ENCODE measurements around the gene FADS1.

GRCh38 chr11:61771195-61771894 lies 45.5 kb downstream of the FADS1 start:
- no peak for TF ChIP-seq CTCF (IDR thresholded peaks at IDR 0.05)
- TF ChIP-seq POLR2AphosphoS5 (IDR thresholded peaks at IDR 0.05; ENCODE audit: low read depth, low read length) = no peak
